Peyer's patch (tissue), 4 donors: ENCODE results near the gene FRMD4A.

ENCODE experiments used
- POLR2A ChIP-seq, 2 donors: fragments of 450-650 bp; IDR thresholded peaks; one replicate each; pipeline ENCODE4 v1.5.1; 2017; ENCODE audit warnings: antibody characterized with exemption in 2 of 2, mild to moderate bottlenecking in 2 of 2, moderate library complexity in 2 of 2
- TF ChIP-seq, protein P1 (sequence below), 6 experiments: fragments of 450-650 bp in 4 of 6; fragments of 200-600 bp in 2 of 6; sonication (generic) in 1 of 6; IDR thresholded peaks; one replicate each; pipeline ENCODE4 v1.5.1; 2017 to 2019; ENCODE audit warnings: antibody characterized with exemption in 6 of 6, mild to moderate bottlenecking in 3 of 6, moderate library complexity in 1 of 6

DNA sequence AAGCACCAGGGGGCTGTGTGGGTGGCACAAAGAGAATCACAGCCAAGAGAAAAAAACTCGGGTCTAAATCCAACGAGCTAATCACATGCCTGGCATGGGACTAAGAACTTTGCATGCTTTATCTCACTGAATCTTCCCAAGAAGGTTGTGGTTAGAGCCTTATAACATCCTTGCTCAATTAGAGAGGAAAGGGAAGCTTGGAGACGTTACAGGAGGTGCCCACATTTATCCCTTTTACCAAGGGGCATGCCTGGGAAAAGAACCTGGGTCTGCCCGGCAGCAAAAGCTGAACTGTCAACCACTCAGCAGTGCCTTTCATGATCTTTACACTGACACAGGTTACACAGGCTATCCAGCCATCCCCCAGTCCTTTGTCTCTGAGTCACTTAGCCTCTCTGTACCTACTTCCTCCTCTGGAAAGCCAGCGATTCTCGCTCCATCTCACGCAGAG is 553.8 kb downstream of the FRMD4A start:
- TF ChIP-seq, protein P1, sequence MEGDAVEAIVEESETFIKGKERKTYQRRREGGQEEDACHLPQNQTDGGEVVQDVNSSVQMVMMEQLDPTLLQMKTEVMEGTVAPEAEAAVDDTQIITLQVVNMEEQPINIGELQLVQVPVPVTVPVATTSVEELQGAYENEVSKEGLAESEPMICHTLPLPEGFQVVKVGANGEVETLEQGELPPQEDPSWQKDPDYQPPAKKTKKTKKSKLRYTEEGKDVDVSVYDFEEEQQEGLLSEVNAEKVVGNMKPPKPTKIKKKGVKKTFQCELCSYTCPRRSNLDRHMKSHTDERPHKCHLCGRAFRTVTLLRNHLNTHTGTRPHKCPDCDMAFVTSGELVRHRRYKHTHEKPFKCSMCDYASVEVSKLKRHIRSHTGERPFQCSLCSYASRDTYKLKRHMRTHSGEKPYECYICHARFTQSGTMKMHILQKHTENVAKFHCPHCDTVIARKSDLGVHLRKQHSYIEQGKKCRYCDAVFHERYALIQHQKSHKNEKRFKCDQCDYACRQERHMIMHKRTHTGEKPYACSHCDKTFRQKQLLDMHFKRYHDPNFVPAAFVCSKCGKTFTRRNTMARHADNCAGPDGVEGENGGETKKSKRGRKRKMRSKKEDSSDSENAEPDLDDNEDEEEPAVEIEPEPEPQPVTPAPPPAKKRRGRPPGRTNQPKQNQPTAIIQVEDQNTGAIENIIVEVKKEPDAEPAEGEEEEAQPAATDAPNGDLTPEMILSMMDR (IDR thresholded peaks at IDR 0.05) = no peak
- no peak for TF ChIP-seq POLR2A (IDR thresholded peaks at IDR 0.05)
